SK-N-DZ (cell line): ENCODE measurements around the gene SIPA1L2.

Experiments used
- DNase-seq: peaks from one replicate; pipeline ENCODE4 v3.0.0-alpha.2; 2015; ENCODE audit warnings: low spot score

The SIPA1L2 gene

DNA sequence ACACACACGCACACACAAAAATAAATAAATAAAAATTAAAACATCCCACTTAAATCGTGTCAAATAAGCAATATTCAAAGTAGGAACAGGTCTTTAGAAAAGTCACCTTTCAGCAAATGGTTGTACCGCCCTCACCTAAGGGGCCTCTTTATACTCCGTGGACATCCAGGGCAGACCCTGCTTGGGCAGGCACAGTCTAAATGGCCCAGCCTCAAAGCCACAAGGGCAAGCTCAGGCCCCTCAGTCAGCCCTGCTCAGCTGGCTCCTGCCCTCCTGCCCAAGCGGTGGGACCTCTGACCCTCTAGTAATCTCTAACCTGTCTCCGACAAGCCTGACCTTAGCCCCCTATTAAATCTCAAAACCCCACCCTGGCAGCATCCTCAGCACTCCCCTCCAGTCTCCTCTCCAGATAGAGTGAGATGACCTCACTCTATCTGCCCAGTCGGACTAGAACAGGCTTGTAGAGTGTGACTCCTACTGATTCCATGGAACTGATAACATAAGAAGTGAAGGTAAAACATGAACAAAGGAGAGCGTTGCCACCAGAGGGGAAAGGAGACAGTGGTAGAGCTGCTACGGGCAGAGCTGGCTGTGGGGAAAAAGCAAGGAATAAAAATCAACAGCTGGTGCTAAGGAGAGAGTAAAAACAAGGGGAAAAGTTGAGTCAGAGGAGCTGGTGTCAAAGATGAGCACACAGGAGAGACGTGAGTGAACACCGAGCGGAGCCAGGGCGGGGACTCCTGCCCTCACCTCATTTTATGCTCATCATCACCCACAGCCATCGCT, 36.0 kb downstream of the SIPA1L2 start:
- DNase-seq: peak; percentile 15

- DNase-seq: no peak
These were observed 38.6 kb downstream of the SIPA1L2 start for GRCh38 chr1:232591344-232591743.

GRCh38 chr1:232590744-232591082, 39.2 kb downstream of the SIPA1L2 start:
- DNase-seq: no peak

DNA sequence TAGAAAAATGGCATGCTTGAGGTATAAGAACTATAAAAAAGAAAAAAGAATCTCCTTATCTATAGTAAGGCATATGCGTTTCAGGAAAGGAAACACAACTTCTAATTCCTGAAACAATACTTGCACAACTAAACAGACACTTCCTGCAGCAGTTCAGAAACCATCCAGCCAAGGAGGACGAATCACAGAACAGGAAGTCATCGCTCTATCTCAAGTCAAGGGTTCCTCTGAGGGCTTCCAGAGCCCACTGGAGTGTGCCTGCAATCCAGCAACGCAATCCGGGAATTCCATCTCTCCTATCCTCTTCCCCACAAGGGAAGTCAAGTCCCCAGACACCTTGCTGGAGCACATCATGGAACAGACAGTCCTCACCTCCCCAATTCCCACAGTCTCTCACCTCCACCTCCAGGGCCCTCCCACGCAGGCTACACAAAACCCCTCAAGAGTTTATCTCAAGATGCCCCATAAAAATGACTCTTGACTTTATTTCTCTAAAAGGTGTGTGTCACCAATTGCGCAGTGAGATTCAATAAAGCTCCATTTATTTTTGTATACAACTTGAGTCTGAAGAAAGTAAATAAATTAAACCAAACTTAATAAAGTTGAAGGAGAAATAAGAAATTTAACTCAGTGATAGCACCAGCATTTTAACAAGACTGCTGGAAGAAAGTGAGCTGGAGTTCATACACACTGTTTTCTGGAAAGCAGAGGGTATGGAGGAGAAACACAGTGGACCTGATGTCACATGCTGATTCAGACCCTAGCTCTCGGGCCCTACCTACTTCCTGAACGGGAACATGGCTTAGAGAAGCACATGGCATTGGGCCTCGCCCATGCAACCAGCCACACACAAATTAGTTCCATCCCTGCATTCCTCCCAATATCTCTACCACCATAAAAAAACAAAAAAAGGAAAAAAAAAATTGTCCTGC, 39.9 kb downstream of the SIPA1L2 start:
- DNase-seq: no peak

GRCh38 chr1:232589111-232589811, 40.7 kb downstream of the SIPA1L2 start:
- no peak for DNase-seq

DNA sequence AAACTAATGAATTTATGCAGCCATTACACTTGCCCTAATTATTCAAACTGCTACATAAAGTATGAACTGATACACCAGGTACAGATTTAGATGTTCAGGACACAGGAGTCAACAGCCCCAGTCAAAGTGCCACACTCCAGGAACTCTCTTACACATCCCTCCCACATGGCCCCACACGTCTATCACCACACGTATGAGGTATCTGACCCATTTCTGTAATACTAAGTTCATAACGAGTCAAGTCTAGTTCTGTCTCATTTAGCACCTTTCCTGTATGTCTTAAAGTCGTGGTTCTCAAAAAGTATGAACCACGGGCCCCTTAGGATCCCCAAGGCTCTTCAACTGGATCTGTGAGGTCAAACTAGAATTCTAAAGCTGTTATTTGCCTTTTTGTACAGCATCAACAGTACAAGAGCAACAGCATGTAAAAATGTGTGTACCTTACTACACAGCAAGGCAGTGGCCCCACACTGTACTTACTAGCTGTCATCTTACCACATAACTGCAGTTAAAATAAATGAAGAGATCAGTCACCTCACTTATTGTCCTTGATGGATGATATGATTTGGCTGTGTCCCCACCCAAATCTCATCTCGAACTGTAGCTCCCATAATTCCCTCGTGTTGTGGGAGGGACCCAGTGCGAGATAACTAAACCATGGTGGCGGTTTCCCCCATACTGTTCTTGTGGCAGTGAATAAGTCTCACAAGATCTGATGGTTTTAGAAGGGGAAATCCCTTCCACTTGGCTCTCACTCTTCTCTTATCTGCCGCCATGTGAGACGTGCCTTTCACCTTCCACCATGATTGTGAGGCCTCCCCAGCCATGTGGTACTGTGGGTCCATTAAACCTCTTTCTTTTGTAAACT, 42.6 kb downstream of the SIPA1L2 start:
- DNase-seq: no peak

- no peak for DNase-seq
These were observed 43.3 kb downstream of the SIPA1L2 start for GRCh38 chr1:232586679-232587078.

GRCh38 chr1:232585486-232585885, 44.4 kb downstream of the SIPA1L2 start:
- no peak for DNase-seq

DNA sequence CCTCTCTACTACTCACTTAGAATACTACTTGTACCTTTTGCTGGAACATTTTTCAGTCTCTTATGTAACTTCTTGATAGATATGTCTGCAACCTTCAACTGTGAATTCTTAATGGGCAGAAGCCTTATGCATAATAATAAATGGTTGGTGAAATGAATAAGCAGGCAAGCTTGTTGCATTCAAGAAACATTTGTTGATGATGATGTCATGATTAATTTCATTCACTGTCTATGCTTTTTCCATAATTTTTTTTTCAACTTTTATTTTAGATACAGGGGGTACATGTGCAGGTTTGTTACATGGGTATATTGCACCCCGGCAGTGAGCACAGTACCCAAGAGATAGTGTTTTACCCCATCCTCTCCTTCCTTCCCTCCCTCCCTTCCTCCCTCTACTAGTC, 48.0 kb downstream of the SIPA1L2 start:
- no peak for DNase-seq
